ENCODE data around the gene GRAMD4.

GRAMD4 gene

GRCh38 chr22:46588279-46589140 is 31.7 kb upstream of the GRAMD4 start:
- H3K4me3 ChIP-seq (ENCODE audit: low read depth, low read length): peak overlapping the region; percentile 7
- no peak for DNase-seq (ENCODE audit: low read depth)
- no peak for TF ChIP-seq CTCF (IDR thresholded peaks at IDR 0.05; ENCODE audit: low read depth, low read length, missing control alignments)

- no peak overlapping the region for H3K4me3 ChIP-seq (ENCODE audit: low read depth, low read length)
- TF ChIP-seq CTCF (IDR thresholded peaks at IDR 0.05; ENCODE audit: low read depth, low read length, missing control alignments): no peak
- no peak for DNase-seq (ENCODE audit: low read depth)
Measured at GRCh38 chr22:46589141-46589748, 30.9 kb upstream of the GRAMD4 start.

- no peak overlapping the region for H3K4me3 ChIP-seq (ENCODE audit: low read depth, low read length)
- DNase-seq (ENCODE audit: low read depth): no peak
- TF ChIP-seq CTCF (IDR thresholded peaks at IDR 0.05; ENCODE audit: low read depth, low read length, missing control alignments): no peak
Measured at GRCh38 chr22:46589871-46590271, 30.3 kb upstream of the GRAMD4 start.

GRCh38 chr22:46590334-46590733 is 29.9 kb upstream of the GRAMD4 start:
- no peak overlapping the region for H3K4me3 ChIP-seq (ENCODE audit: low read depth, low read length)
- no peak for TF ChIP-seq CTCF (IDR thresholded peaks at IDR 0.05; ENCODE audit: low read depth, low read length, missing control alignments)
- DNase-seq (ENCODE audit: low read depth): no peak

- DNase-seq (ENCODE audit: low read depth): no peak
- no peak overlapping the region for H3K4me3 ChIP-seq (ENCODE audit: low read depth, low read length)
- TF ChIP-seq CTCF (IDR thresholded peaks at IDR 0.05; ENCODE audit: low read depth, low read length, missing control alignments): no peak
Measured at GRCh38 chr22:46591930-46592329, 28.3 kb upstream of the GRAMD4 start.

GRCh38 chr22:46592390-46592872 is 27.8 kb upstream of the GRAMD4 start:
- peak; percentile 43 for DNase-seq (ENCODE audit: low read depth)
- no peak for TF ChIP-seq CTCF (IDR thresholded peaks at IDR 0.05; ENCODE audit: low read depth, low read length, missing control alignments)
- H3K4me3 ChIP-seq (ENCODE audit: low read depth, low read length): peak overlapping the region; percentile 3; the same call in 1 of the 2 replicates

Measured in GM12864 (cell line).